Epithelial cell of esophagus (primary cell): Measurements from ENCODE around the gene CFTR.
"Not testable (repeated sequence)": the region's sequence is repeated elsewhere in the genome, so short reads cannot be mapped to it uniquely, and the experiment has no call there.

Experiments used
- DNase-seq: peaks from one replicate; pipeline ENCODE4 v3.0.0; 2010; ENCODE audit warnings: low read depth
- H3K4me3 ChIP-seq: 2 replicates; pipeline ENCODE4 v1.5.1; 2011; ENCODE audit warnings: mild to moderate bottlenecking, low read length, control low read depth
- CTCF ChIP-seq: IDR thresholded peaks from 2 replicates; pipeline ENCODE4 v1.5.1; 2011; ENCODE audit warnings: low read depth, mild to moderate bottlenecking, low read length, control low read depth, inconsistent platforms; ENCODE audit not compliant: insufficient read depth; ENCODE audit errors: missing control alignments

CFTR gene

GRCh38 chr7:117492649-117493048 is 12.8 kb downstream of the CFTR start:
- TF ChIP-seq CTCF: no peak

GRCh38 chr7:117493460-117493859 is 13.6 kb downstream of the CFTR start:
- TF ChIP-seq CTCF: no peak
- no peak overlapping the region for H3K4me3 ChIP-seq

More at GRCh38 chr7:117492649-117493048, 12.8 kb downstream of the CFTR start:
- no peak overlapping the region for H3K4me3 ChIP-seq
- DNase-seq: no peak

GRCh38 chr7:117495308-117495707 is 15.5 kb downstream of the CFTR start:
- no peak for DNase-seq
- H3K4me3 ChIP-seq: no peak overlapping the region
- no peak for TF ChIP-seq CTCF

More at GRCh38 chr7:117493460-117493859, 13.6 kb downstream of the CFTR start:
- no peak for DNase-seq

GRCh38 chr7:117502331-117502730 is 22.5 kb downstream of the CFTR start:
- no peak for TF ChIP-seq CTCF
- no peak overlapping the region for H3K4me3 ChIP-seq
- DNase-seq: no peak

GRCh38 chr7:117505238-117505637 is 25.4 kb downstream of the CFTR start:
- TF ChIP-seq CTCF: no peak
- no peak for DNase-seq
- no peak overlapping the region for H3K4me3 ChIP-seq

GRCh38 chr7:117508676-117509075 is 28.9 kb downstream of the CFTR start:
- no peak overlapping the region for H3K4me3 ChIP-seq
- no peak for TF ChIP-seq CTCF
- no peak for DNase-seq

- not testable (repeated sequence) for H3K4me3 ChIP-seq, DNase-seq
Measured at GRCh38 chr7:117517194-117517593, 37.4 kb downstream of the CFTR start.
